ENCODE measurements around the gene PLA2G2C.

DNA sequence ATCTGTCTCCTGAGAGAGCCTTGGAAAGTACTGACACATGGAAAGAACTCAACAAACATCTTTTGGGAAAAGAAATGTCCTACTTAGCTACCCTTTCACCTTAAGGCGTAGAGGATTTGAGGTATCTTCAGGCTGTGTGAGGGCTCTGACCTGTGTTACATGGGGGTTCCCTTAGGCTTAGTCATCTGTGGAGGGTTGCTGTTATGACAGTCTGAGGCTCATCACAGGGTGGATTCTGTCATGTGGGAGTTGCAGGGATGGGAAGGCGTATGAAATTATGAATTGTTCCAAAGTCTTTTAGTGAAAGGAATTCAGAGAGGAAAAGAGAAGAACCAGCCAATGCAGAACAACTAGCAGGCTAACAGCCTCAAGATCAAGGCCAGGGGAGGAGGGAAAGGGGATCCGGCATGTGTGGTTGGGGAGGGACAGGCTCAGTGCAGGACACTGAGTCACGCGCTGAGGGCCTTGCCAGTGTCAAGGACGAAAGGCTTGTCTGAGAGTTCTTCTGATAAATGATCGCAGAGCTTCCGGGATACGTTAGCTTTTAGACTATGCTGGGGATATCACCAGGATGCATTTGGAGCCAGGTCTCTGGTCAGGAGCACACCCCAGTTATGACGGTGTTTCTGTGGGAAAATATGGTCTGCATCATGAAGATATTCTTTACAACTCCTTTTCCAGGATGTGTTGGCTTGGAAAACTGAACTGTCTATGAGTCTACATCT lies 24.6 kb upstream of the PLA2G2C start:
- TF ChIP-seq, protein P1, sequence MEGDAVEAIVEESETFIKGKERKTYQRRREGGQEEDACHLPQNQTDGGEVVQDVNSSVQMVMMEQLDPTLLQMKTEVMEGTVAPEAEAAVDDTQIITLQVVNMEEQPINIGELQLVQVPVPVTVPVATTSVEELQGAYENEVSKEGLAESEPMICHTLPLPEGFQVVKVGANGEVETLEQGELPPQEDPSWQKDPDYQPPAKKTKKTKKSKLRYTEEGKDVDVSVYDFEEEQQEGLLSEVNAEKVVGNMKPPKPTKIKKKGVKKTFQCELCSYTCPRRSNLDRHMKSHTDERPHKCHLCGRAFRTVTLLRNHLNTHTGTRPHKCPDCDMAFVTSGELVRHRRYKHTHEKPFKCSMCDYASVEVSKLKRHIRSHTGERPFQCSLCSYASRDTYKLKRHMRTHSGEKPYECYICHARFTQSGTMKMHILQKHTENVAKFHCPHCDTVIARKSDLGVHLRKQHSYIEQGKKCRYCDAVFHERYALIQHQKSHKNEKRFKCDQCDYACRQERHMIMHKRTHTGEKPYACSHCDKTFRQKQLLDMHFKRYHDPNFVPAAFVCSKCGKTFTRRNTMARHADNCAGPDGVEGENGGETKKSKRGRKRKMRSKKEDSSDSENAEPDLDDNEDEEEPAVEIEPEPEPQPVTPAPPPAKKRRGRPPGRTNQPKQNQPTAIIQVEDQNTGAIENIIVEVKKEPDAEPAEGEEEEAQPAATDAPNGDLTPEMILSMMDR (IDR thresholded peaks at IDR 0.05) = no peak
- TF ChIP-seq POLR2A (IDR thresholded peaks at IDR 0.05) (no peak), EP300 (IDR thresholded peaks at IDR 0.05) (no peak)
